Stimulated activated CD4-positive, alpha-beta T cell treated with anti-CD3 and anti-CD28 coated beads, Interleukin-1b, Interleukin-23, amount 100 ng/mL, for 24 hours (primary cell): ENCODE results near the gene PPM1L.
"Not testable (repeated sequence)": the region's sequence is repeated elsewhere in the genome, so short reads cannot be mapped to it uniquely, and the experiment has no call there.

Source experiments
- DNase-seq, 4 experiments: peaks; one replicate each; pipeline ENCODE4 v3.0.0-alpha.2; 2020; ENCODE audit warnings: low read depth in 4 of 4, low spot score in 1 of 4

PPM1L gene

GRCh38 chr3:161028555-161029153 lies 272.6 kb downstream of the PPM1L start:
- DNase-seq: no peak

DNA sequence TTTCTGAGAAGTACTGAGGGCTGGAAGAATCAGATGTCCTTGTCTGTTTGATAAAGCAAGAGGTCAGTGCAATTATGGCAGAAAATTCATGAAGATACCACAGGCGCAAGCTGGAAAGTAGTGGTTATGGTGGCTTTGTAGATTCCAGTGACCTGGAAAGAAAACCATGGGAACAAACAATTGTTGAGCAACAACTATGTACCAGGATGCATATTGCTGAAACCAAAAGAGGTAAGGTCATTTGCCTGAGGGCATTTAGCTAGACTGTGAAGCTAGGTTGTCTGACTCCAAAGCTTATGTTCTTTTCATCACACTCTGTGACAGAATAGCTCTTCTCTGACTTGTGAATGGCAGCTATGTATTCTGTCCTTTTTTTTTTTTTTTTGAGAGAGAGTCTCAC lies 275.1 kb downstream of the PPM1L start:
- no peak for DNase-seq

DNA sequence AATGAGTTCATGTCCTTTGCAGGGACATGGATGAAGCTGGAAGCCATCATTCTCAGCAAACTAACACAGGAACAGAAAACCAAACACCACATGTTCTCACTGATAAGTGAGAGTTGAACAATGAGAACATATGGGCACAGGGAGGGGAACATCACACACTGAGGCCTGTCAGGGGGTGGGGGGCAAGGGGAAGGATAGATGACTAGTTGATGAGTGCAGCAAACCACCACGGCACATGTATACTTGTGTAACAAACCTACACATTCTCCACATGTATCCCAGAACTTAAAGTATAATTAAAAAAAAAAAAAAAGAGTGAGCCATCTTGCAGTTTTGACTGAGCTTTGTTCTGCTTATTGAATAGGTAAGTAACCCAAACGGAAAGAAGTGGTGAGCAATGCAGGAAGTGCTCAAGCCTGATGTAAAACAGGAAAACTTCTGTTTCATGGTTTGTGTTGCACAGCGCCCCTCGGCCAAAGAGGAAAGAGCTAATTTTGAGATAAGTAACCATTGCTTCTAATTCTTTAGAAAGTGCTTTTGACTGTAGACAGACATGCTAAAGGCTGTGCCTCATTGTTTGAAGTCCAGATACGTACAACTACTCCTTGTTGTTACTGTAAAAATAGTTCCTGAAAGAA lies 279.0 kb downstream of the PPM1L start:
- not testable (repeated sequence) for DNase-seq

- DNase-seq: no peak
Observed at GRCh38 chr3:161035711-161036110, 279.7 kb downstream of the PPM1L start.

DNA sequence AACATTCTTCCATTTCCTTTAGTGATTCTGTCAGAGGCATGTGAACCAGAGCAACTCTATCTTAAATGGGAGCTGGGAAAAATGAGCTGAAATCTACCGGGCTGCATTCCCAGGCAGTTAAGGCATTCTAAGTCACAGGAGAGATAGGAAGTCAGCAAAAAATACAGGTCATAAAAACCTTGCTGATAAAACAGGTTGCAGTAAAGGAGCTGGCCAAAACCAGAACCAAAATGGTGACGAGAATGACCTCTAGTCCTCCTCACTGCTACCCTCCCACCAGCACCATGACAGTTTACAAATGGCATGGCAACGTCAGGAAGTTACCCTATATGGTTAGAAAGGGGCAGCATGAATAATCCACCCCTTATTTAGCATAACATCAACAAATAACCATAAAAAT lies 282.7 kb downstream of the PPM1L start:
- DNase-seq: no peak

GRCh38 chr3:161042023-161042501 lies 286.0 kb downstream of the PPM1L start:
- DNase-seq: no peak

- no peak for DNase-seq
Observed at GRCh38 chr3:161043336-161044035, 287.5 kb downstream of the PPM1L start.

DNA sequence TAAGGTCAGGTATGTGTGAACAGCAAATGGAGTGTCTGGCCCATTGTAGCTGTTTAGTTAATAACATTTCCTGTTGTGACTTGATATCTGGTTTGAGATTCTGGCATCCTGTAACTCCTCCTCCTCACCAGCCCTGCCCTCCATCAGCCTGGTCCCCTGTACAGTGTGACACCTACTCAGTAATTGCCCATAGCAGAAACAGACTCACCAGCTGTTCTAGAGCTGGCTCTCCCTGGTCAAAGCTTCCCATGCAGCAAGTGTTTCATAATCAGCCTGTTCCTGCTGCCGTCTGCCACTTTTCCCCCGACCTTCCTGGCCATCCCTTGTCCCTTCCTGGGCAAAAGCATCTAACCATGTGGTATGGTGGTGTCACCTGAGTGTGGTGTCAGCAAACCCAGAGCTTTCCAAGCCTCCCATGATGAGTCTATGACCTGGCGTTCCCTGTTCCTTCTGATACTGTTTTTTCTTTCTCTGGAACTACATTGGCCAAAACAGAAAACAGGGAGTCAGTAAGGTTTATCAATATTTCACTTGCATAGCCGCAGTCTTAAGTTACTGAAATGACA lies 293.7 kb downstream of the PPM1L start:
- no peak for DNase-seq

DNA sequence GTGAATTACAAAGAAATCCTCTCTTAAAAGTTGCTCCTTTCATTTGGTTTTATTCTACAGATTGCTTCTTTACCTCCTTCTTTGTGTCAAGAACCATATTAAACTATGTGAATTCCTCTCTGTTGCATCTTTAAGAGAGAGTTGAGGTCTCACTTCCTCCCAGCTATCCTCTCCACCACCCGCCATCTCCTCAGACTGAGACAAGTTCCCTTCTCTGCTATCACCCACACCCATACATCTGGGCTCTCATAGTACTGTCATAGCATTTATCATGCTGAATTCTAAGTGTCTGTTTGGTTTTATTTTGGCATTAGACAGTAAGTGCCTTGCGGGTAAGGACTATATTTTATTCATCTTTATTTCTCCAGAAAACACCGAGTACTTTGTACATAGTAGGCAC lies 294.9 kb downstream of the PPM1L start:
- no peak for DNase-seq

- no peak for DNase-seq
Observed at GRCh38 chr3:161051856-161052255, 295.8 kb downstream of the PPM1L start.

GRCh38 chr3:161054860-161055604 lies 299.0 kb downstream of the PPM1L start:
- DNase-seq: no peak

DNA sequence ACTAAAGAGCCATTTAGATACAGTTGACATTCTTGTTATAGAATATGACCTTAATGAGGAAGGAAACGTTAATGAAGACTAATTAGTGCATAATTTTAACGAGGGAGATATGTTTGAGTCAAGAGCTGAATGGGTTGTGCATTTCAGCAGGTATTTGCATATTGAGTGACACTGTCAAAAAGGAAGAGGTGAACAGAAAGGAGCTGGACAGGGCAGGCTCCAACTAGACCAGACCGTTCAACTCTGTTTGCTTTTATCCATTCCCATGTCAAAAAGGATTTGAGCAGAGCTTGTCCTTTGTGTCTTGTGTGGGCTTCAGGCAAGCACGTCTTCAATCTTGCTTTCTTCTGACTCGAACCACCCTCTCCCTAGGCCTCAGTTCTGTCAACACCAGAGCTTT lies 308.4 kb downstream of the PPM1L start:
- no peak for DNase-seq

GRCh38 chr3:161066930-161067329 lies 310.9 kb downstream of the PPM1L start:
- no peak for DNase-seq

DNA sequence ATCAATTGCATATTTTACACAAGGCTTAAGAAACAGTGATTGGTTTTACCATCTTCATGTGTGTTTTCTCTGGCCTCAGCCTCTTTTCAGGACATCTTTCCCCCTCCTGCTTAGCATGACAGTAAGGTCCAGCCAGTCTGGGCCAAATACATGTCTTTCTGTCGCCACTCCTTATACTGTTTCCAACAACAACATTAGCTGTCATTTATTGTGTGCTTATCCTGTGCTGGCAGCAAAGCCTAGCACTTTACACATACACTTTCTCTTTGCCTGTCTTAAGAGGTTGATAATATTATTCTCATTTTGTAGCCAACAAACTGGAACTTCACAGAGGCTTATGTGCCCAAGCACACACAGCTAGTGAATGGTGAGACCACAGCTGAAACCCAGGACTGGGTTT lies 311.3 kb downstream of the PPM1L start:
- no peak for DNase-seq

DNA sequence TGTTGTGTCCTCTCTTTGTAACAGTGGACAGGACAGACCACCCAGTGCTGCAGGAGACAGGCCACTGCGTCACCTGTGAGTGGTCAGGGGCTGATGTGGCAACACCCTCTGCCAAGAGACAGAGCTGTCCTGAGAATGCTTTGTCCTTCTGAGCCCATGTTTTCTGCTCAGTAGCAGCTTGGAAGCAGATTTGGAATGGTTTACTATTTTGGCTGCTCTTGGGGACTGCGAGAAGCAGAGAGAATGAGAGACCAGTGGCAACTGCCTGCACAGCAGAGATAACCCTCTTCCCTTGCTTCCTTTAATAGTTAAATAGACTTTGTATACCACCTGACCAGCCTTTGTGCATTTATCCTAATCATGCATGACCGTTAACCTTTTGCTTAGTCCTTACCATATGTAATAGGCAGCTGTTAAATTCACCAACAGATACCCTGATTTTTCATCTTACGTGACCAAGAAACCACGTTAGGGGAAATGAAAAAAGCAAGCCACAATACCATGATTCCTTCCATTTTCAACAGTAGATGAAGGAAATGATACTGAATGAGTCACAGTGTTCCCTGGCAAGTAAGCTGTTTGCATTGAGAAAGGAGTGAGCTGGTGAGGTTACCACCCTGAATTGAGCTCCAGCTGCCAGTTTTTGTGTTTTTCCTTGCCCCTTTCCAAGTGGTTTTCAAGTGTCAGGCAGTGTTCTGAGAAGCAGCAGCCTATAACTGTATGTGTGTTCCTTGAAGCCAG lies 313.6 kb downstream of the PPM1L start:
- DNase-seq: no peak

DNA sequence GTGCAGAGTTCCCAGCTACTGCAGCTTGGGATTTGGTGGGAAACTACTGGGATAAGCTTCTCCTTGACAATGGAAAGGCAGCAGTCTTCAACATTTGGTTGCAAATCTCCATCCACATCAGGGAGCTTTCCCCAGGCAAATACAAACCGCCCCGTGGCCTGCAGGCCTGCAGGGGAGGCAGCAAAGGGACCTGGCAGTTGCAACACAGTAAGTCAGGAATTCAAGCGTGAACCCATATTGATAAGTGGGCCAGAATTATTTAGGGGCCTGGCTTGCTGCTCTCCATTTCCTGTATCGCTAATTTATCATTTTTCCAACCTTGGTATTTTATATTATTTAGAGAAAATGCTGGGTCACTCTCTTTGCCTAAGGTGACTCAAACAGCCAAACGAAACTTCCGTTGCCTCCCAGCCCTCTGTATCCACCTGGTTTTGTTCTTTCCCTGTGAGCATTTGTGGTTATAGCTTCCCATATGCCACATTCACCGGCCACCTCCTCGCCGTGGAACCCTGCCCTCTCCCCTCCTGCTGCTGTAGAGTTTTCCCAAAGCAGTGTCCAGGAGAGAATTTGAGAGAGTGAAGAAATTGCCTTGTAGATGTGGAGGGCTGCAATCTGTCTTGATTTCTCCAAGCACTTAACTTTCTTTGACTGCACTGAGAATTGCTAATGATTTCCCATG lies 314.4 kb downstream of the PPM1L start:
- DNase-seq: no peak

- DNase-seq: no peak
Observed at GRCh38 chr3:161070980-161071663, 315.1 kb downstream of the PPM1L start.

DNA sequence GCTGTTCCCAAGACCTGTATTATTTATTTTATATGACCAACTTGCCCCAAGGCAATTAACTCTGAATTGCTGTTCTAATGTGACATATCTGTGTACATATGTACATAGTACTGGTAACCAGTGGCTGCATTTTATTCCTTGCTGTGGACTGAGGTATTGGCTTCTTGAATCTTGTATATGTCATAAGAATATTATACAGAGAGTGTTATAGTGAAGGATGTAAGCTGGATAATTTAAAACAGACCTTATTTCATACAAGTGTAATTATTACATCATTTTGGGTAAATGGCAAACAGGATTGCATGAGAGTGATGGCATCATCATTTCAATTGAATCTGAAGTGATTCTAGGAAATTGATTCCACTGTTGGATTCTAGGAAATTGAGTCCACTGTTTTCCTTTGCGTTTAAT lies 316.2 kb downstream of the PPM1L start:
- DNase-seq: no peak

DNA sequence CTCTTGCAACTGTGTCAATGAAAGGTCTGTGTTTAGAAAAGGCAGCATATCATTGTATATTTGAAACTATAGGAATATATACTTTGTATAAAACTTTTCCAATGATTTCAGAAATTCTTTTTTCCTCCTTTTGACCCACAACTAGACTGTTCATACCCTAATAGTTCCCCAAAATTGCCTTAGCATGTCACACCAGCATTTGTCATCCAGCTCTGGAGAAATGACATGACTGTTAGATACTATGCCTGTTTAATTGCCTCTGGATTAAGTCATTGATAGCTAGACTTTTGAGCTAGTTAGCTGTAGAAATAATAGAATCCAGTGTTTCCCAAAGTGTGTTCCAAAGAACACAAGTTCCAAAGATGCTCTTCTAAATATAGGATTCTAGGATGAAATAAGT lies 316.7 kb downstream of the PPM1L start:
- no peak for DNase-seq

GRCh38 chr3:161073181-161073580 lies 317.1 kb downstream of the PPM1L start:
- no peak for DNase-seq
